Muscle layer of duodenum (tissue), 2 donors: ENCODE data around the gene LY86.
A peak's percentile ranks its signal among the peaks of the same experiment; 100 is the strongest.

Experiments
- H3K27ac ChIP-seq: one replicate; pipeline ENCODE4 v1.7.0; 2013; ENCODE audit warnings: mild to moderate bottlenecking, low read length
- H3K27me3 ChIP-seq: one replicate; pipeline ENCODE4 v1.7.0; 2013; ENCODE audit warnings: low read depth, mild to moderate bottlenecking, control low read depth, low read length
- H3K36me3 ChIP-seq, 2 donors: one replicate each; pipeline ENCODE4 v1.7.0; 2013; ENCODE audit warnings: low read length in 2 of 2, control low read depth in 1 of 2, mild to moderate bottlenecking in 1 of 2; ENCODE audit not compliant: insufficient read depth in 2 of 2, control insufficient read depth in 1 of 2
- H3K4me1 ChIP-seq, 2 donors: one replicate each; pipeline ENCODE4 v1.7.0; 2013; ENCODE audit warnings: low read length in 2 of 2, mild to moderate bottlenecking in 2 of 2, control low read depth in 1 of 2, moderate library complexity in 1 of 2; ENCODE audit not compliant: insufficient read depth in 2 of 2, control insufficient read depth in 1 of 2
- H3K4me3 ChIP-seq, 2 donors: one replicate each; pipeline ENCODE4 v1.7.0; 2013; ENCODE audit warnings: low read length in 2 of 2, low read depth in 1 of 2, mild to moderate bottlenecking in 1 of 2
- H3K9me3 ChIP-seq, 2 donors: one replicate each; pipeline ENCODE4 v1.7.0; 2013; ENCODE audit warnings: low read length in 2 of 2, control low read depth in 1 of 2, mild to moderate bottlenecking in 1 of 2; ENCODE audit not compliant: control insufficient read depth in 1 of 2
- donor health status: healthy.

The LY86 gene

DNA sequence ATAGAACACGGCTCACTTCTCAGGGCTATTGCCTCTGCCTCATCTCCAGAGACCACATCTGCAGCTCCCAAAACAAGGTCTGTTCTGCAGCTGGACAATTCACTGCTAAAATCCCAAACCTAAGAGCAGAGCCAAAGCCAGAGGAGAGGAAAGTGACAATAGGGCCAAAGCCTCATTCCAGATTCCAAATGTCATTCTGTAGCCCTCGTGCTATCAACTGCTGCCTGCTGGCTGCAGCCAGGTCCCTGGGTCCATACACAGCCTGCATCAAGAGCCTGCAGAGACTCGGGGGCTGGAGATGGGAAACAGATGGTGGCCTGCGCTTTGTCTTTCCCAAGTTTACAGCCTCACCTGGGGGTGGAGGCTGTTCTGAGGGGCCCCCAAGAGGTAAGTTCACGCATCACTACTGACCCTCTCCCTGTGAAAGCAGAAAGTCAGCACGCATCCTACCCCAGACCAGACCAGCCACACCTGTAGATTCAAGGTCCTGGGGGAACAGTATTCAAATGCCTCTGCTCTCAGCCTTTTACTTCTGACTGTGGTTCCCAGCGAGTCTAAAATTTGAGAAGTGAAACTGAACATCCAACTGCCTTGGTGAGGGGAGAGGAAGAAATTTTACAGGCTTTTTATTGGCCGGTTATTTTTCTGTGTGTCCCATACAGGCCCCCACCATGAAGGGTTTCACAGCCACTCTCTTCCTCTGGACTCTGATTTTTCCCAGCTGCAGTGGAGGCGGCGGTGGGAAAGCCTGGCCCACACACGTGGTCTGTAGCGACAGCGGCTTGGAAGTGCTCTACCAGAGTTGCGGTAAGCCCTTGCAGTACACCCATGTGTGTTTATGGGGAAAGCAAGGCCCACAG lies at the start of gene LY86:
TSS of gene LY86 (plus strand) at position 657 of the 860 bp plus-strand sequence. CDS start at position 672, 15 bp downstream.
- H3K9me3 ChIP-seq, result no peaks in the 10 kb centered on the region
- peaks cover 3 to 15% of the 10 kb centered on the region in 2 donors for H3K4me1 ChIP-seq
- no peaks in the 10 kb centered on the region for H3K27me3 ChIP-seq
- H3K36me3 ChIP-seq, result no peaks in the 10 kb centered on the region
- H3K4me3 ChIP-seq, result peak within 1 kb of the TSS; percentile 11 to 40
- H3K27ac ChIP-seq, result no peak within 1 kb of the TSS

DNA sequence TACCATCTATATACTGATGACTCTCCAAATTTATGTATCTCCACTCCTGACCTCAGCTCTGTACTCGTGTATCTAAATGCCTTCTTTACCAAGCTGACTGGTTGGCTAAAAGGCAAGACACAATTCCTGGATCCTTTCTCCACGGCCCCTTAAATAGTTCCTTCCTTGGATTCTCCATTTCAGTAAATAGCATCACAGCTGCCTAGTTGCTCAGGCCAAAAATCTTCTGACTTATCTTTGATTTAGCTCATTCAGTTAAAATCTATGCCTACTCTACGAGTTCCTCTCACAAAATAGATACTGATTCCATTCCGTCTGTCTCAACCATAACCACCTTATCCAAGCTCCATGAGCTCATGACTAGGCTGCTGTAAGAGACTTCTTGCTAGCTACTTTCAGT lies 49.5 kb upstream of the LY86 start:
- Histone ChIP-seq H3K4me3 (no peak overlapping the region), H3K27ac (no peak overlapping the region), H3K4me1 (no peaks in the 10 kb centered on the region), H3K9me3 (peaks cover 0 to 4% of the 10 kb centered on the region in 2 donors), H3K27me3 (no peaks in the 10 kb centered on the region), H3K36me3 (no peaks in the 10 kb centered on the region)

DNA sequence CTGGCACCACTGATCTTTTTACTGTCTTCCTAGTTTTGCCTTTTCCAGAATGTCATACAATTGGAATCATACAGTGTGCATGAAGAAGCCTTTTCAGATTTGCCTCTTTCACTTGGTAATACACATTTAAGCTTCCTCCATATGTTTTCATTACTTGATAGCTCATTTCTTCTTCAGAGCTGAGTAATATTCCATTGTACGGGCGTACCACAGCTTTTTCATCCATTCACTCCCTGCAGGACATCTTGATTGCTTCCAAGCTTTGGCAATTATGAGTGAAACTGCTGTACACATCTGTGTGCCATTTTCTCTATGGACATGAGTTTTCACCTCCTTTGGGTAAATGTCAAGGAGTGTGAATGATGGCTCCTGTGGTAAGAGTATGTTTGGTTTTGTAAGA lies 46.2 kb upstream of the LY86 start:
- Histone ChIP-seq H3K9me3 (peaks cover 0 to 4% of the 10 kb centered on the region in 2 donors), H3K27ac (no peak overlapping the region), H3K36me3 (no peaks in the 10 kb centered on the region), H3K4me1 (peaks cover 0 to 12% of the 10 kb centered on the region in 2 donors), H3K27me3 (peaks cover 4% of the 10 kb centered on the region), H3K4me3 (no peak overlapping the region)

DNA sequence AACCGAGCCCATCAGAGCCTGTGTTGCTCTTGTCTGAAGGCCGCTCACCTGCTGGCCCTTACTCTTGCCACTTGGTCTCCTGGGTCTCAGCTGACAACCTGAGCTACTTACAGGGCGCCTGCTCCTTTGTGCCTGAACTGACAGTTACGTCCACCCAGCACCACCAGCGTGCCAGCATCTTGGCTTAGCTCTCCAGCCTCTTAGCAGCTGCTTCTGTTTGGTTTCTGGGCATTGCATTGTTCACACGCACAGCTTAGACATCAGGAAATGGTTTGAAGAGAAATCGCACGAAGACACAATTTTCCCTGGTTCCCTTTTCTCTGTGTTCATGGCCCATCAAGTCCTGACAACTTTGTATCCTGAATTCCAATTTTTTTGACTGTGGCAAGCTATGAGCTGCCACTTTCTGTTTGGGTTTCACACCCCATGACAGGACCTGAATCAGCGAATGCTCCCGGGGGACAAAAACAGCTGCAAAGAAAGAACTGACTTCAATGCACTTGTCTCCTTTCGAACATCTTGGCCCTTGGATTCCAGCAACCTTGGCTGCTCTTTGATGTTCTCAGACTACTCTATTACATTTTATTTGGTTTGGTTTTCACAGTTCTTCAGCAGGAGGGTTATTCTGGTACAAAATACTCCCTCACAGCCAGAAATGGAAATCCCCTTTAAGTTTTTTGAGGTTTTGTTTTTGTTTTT lies 45.2 kb upstream of the LY86 start:
- Histone ChIP-seq H3K9me3 (peaks cover 0 to 4% of the 10 kb centered on the region in 2 donors), H3K4me3 (no peak overlapping the region), H3K27me3 (peaks cover 4% of the 10 kb centered on the region), H3K36me3 (no peaks in the 10 kb centered on the region), H3K4me1 (peaks cover 0 to 12% of the 10 kb centered on the region in 2 donors), H3K27ac (no peak overlapping the region)

DNA sequence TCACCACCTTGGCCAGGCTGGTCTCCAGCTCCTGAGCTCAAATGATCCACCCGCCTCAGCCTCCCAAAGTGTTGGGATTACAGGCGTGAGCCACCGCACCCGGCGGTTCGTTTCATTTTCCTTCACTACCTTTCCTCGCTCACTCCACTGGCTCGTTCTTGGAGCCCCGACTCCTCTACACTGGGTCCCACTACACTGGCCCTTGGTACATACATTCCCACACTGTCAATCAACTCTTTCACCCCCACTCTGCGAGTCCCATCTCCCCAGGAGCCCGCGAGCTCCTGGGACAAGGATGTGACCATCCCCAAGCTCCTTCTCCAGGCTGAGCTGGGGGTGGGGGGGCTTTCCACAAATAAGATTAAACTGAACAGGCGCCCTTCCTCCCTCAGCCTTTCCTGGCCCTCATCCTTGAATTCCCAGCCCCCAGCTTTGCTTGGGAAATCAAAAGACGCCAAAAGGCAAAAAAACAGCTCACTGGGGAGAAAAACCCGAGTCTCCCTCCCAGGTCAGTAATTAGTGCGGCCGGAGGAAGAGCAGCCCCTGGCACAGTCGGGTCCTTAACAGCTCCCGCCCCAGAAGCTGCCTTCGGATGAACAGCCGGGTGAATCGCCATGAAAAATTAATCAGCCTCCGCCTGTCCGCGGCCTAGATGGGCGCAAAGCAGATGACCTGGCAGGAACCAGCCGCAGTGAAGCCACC lies 42.8 kb upstream of the LY86 start:
- H3K4me3 ChIP-seq, result peak overlapping the region in 1 of 2 donors; percentile 72
- peaks cover 0 to 12% of the 10 kb centered on the region in 2 donors for H3K4me1 ChIP-seq
- H3K27ac ChIP-seq, result no peak overlapping the region
- no peaks in the 10 kb centered on the region for H3K36me3 ChIP-seq
- H3K9me3 ChIP-seq, result peaks cover 0 to 4% of the 10 kb centered on the region in 2 donors
- H3K27me3 ChIP-seq, result peaks cover 4% of the 10 kb centered on the region

DNA sequence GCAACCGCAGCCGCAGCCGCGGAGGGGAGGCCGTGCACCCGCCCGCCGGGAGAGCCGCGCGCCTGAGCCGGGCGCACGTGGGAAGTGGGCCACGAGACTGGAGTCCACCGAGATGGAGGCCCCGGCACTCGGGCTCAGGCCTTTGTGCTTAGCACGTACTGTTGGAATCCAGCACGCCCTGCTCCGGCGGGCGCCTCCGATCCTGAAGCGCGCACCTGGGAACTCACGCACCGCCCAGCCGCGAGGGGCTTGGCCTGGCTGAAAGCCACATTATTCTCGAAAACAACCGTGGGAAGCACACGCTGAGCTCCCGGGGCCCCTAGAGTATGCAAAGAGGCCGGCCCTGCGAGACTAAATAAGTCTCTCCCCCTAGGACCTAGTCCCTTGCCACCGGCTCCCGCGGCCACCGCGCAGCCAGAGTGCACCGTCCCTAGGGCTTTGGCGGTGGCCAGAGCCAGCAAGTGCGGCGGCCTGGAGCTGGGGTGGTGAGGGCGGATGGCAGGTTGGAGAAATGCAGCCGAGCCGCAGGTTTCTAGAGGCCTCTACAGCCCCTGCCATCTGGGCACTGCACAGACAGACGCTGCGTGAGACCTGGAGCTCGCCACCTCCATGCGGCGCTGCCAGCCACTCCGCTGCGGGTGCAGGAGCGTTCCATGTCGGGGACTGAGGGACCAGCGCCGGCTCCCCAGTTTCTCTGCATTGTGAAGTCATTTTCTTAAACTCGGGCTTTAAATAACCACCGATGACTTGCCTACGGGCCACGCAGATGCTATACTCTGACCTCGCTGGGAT lies 42.0 kb upstream of the LY86 start:
- Histone ChIP-seq H3K27ac (no peak overlapping the region), H3K36me3 (no peaks in the 10 kb centered on the region), H3K9me3 (peaks cover 0 to 4% of the 10 kb centered on the region in 2 donors), H3K4me3 (peak overlapping the region; percentile 61 to 72), H3K4me1 (peaks cover 0 to 12% of the 10 kb centered on the region in 2 donors), H3K27me3 (peaks cover 4% of the 10 kb centered on the region)

DNA sequence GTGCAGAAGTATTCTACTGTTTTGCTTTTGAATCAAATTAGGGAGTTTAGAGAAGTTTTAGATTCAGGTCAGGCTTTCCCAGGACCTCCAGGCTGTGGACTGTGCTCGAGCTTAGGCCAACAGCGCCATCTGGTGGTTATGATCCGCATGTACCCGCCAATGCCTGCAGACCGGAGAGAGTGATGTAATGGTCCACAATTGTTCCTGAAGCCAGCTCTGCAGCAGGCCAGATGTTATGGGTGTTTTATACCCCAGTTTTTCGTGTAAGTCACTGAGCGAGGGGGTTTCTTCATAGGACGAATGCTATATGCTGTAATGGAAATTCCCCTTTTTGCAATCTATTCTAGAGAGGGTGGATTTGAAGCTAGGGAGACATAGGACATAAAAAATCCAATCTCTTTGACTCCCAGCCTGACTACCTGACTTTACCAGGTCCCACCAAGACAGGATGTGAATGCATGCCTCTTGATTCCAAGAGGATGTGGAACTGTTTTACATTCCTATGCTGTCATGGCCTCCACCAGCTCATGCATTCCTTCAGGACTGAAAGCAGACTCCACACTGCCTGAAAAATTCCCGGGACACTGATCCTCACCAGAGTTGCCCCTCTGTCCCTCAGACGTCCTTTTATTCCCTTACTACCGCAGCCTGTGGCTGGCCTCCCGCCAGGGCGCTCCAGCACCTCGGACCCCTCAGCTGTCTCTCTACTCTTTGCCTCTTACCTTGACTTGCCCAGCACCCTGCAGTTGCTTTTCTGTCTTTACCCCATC lies 41.2 kb upstream of the LY86 start:
- Histone ChIP-seq H3K4me1 (peaks cover 0 to 12% of the 10 kb centered on the region in 2 donors), H3K4me3 (peak overlapping the region; percentile 61 to 72), H3K9me3 (peaks cover 0 to 4% of the 10 kb centered on the region in 2 donors), H3K27me3 (peaks cover 4% of the 10 kb centered on the region), H3K36me3 (no peaks in the 10 kb centered on the region), H3K27ac (no peak overlapping the region)

DNA sequence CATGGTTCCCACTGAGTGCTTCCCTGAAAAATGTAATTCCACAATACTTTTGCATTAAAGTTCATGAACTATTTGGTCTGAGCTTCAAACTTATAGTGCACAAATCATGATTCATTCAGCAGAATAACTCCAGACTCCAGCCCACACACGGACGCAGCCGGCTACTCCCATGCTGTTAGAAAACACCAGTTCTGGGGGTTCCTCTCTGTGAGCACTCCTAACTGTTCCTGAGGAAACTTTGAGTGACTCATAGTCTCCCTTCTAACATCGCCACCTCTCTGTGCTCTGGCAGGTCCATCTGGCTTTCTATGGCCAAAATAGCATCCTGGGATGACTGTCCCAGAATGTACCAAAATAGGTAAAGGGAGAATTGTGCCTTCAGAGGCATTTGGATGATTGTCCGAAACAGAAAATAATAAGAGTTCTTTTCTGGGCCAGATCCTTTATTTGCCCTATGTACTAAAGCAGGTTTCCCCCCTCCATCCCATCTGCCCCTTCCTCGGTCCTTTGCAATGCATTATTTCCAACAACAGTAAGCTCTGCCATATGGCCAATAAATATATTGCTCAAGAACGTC lies 32.3 kb upstream of the LY86 start:
- Histone ChIP-seq H3K4me3 (no peak overlapping the region), H3K4me1 (no peaks in the 10 kb centered on the region), H3K36me3 (no peaks in the 10 kb centered on the region), H3K27ac (no peak overlapping the region), H3K9me3 (no peaks in the 10 kb centered on the region), H3K27me3 (no peaks in the 10 kb centered on the region)

DNA sequence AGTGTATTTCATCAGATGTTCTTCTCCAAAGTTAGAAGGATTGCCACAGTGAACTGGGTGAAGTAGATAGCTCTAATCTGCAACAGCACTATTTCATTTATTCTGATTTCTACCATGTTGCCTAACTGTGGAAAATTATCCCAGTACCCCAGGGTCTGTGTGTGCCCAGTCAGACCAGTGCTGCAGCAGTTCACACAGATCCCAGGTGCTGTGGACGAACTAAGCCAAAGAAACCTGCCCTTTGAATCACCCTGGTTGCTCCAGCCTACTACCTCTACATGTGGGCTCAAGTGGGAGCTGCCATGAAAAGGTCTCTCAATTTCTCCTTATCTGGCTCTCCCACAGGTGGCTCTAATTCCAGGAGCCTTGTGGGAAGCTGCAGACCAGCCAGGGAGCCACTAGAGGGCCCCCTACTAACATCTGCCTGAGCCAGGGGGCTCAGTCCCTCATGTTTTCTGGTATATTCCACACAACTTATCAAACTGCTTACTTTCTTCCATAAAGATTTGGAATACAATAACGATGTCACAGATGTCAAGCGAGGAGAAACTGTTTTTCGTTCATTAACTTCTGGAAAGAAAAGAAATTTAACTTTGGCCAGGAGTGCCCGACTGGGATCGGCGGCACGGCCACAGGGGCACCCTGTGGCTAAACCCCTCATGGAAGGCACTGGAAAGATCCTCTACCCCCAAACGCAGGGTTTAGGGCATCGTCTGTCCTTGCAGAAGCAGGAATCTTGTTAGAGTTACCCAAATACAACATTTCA lies 31.6 kb upstream of the LY86 start:
- H3K27ac ChIP-seq, result no peak overlapping the region
- H3K36me3 ChIP-seq, result no peaks in the 10 kb centered on the region
- H3K9me3 ChIP-seq, result no peaks in the 10 kb centered on the region
- no peak overlapping the region for H3K4me3 ChIP-seq
- H3K27me3 ChIP-seq, result no peaks in the 10 kb centered on the region
- no peaks in the 10 kb centered on the region for H3K4me1 ChIP-seq
